KMS-11 (cell line): Measurements from ENCODE around the gene AGAP1.

Source experiments
- H2AFZ ChIP-seq: fragments of 200-600 bp; sonication (generic); 2 replicates; pipeline ENCODE4 v1.6.1; 2016; ENCODE audit warnings: antibody characterized with exemption, mixed run types, low read depth
- H3K27ac ChIP-seq: fragments of 200-600 bp; sonication (generic); 2 replicates; pipeline ENCODE4 v1.6.1; 2016; ENCODE audit warnings: mild to moderate bottlenecking, mixed run types
- H3K27me3 ChIP-seq: fragments of 200-600 bp; sonication (generic); 2 replicates; pipeline ENCODE4 v1.6.1; 2017; ENCODE audit warnings: mild to moderate bottlenecking, low read depth, mixed run types, moderate library complexity; ENCODE audit not compliant: insufficient read depth
- H3K36me3 ChIP-seq: fragments of 200-600 bp; sonication (generic); 2 replicates; pipeline ENCODE4 v1.6.1; 2017; ENCODE audit warnings: mild to moderate bottlenecking, mixed run types; ENCODE audit not compliant: insufficient read depth
- H3K4me1 ChIP-seq: fragments of 200-600 bp; sonication (generic); 2 replicates; pipeline ENCODE4 v1.6.1; 2016; ENCODE audit warnings: mild to moderate bottlenecking, low read depth, mixed run types; ENCODE audit not compliant: poor library complexity, severe bottlenecking
- H3K4me2 ChIP-seq: fragments of 200-600 bp; sonication (generic); 2 replicates; pipeline ENCODE4 v1.7.0; 2016; ENCODE audit warnings: mild to moderate bottlenecking, mixed run types
- H3K4me3 ChIP-seq: fragments of 200-600 bp; sonication (generic); IDR thresholded peaks from 2 replicates; pipeline ENCODE4 v1.6.1; 2017; ENCODE audit warnings: low read depth, low read length, mixed read lengths; ENCODE audit not compliant: insufficient read depth
- H3K79me2 ChIP-seq: fragments of 200-600 bp; sonication (generic); 2 replicates; pipeline ENCODE4 v1.6.1; 2016; ENCODE audit warnings: low read depth, mixed run types; ENCODE audit not compliant: insufficient read depth
- H3K9ac ChIP-seq: fragments of 200-600 bp; sonication (generic); 2 replicates; pipeline ENCODE4 v1.6.1; 2016; ENCODE audit warnings: mild to moderate bottlenecking, mixed run types
- H4K20me1 ChIP-seq: fragments of 200-600 bp; sonication (generic); 2 replicates; pipeline ENCODE4 v1.6.1; 2016; ENCODE audit warnings: mild to moderate bottlenecking, mixed run types; ENCODE audit not compliant: insufficient read depth
- TF ChIP-seq, protein P1 (sequence below): fragments of 200-600 bp; sonication (generic); conservative IDR thresholded peaks from 2 replicates; pipeline ENCODE4 v1.6.1; 2017; ENCODE audit warnings: low read depth, mild to moderate bottlenecking, antibody characterized with exemption, low read length, moderate library complexity, mixed read lengths

Gene AGAP1

DNA sequence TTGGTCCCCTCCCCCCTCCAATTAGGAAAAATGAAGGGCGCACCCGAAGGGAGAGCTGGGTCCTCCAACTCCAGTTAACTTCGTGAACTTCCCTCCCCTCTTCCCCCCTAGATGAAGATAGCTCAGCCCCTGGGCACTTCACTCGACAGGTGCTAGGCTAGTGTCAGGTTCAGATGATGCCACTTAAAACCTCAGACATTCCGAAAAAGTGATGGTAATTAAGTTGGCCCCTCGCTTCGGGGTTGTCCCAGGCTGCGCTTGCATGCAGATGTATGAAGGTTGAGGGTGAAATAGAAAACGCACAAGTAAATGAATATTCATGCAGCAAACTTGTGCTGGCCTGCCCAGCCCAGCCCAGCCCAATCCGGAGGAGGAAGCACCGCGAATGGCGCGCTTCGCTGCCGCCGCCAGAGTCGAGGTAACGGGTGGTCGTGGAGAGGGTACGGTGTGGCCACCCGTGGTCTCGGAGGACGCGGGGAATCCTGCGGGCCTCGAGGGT is 677.4 kb downstream of the AGAP1 start:
- Histone ChIP-seq H3K27me3 (no peaks in the 10 kb centered on the region), H3K79me2 (no peaks in the 10 kb centered on the region), H3K4me2 (no peak overlapping the region), H3K4me1 (no peaks in the 10 kb centered on the region), H3K36me3 (no peaks in the 10 kb centered on the region), H3K4me3 (no peak overlapping the region), H3K27ac (no peak overlapping the region), H4K20me1 (no peaks in the 10 kb centered on the region), H2AFZ (no peak overlapping the region), H3K9ac (no peak overlapping the region)
- TF ChIP-seq, protein P1, sequence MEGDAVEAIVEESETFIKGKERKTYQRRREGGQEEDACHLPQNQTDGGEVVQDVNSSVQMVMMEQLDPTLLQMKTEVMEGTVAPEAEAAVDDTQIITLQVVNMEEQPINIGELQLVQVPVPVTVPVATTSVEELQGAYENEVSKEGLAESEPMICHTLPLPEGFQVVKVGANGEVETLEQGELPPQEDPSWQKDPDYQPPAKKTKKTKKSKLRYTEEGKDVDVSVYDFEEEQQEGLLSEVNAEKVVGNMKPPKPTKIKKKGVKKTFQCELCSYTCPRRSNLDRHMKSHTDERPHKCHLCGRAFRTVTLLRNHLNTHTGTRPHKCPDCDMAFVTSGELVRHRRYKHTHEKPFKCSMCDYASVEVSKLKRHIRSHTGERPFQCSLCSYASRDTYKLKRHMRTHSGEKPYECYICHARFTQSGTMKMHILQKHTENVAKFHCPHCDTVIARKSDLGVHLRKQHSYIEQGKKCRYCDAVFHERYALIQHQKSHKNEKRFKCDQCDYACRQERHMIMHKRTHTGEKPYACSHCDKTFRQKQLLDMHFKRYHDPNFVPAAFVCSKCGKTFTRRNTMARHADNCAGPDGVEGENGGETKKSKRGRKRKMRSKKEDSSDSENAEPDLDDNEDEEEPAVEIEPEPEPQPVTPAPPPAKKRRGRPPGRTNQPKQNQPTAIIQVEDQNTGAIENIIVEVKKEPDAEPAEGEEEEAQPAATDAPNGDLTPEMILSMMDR = no peak

DNA sequence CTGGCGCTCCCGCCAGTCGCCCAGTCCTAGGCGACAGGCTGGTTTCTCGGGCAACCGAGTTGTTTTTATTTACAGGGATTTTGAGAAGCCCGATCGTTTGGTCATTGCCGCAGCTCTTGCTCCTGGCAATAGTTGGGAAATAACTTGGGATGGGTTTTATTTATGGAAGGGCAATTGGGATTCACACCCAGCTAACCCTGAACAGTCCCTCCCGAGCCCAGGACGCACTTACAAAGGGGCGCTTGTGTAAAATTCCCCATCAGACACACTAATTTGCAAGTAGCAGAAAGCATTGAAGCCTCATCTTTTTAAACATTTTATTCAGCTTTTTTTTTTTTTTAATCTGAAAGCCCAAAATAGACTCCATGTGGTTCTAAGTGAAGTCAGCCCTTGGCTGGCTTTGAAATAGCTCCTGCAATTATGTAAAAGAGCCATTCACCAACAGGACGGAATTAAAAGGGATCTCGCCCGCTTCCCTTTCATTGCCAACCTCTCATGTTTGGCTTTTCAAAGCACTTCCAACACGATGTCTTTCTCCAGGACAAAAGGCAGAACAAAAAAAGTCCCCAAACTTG is 677.9 kb downstream of the AGAP1 start:
- H3K36me3 ChIP-seq = no peaks in the 10 kb centered on the region
- no peak overlapping the region for H3K4me3 ChIP-seq
- no peak overlapping the region for H3K27ac ChIP-seq
- no peaks in the 10 kb centered on the region for H3K79me2 ChIP-seq
- TF ChIP-seq, protein P1 = no peak
- no peak overlapping the region for H2AFZ ChIP-seq
- H3K9ac ChIP-seq = no peak overlapping the region
- no peaks in the 10 kb centered on the region for H3K27me3 ChIP-seq
- H4K20me1 ChIP-seq = no peaks in the 10 kb centered on the region
- H3K4me2 ChIP-seq = no peak overlapping the region
- H3K4me1 ChIP-seq = no peaks in the 10 kb centered on the region

DNA sequence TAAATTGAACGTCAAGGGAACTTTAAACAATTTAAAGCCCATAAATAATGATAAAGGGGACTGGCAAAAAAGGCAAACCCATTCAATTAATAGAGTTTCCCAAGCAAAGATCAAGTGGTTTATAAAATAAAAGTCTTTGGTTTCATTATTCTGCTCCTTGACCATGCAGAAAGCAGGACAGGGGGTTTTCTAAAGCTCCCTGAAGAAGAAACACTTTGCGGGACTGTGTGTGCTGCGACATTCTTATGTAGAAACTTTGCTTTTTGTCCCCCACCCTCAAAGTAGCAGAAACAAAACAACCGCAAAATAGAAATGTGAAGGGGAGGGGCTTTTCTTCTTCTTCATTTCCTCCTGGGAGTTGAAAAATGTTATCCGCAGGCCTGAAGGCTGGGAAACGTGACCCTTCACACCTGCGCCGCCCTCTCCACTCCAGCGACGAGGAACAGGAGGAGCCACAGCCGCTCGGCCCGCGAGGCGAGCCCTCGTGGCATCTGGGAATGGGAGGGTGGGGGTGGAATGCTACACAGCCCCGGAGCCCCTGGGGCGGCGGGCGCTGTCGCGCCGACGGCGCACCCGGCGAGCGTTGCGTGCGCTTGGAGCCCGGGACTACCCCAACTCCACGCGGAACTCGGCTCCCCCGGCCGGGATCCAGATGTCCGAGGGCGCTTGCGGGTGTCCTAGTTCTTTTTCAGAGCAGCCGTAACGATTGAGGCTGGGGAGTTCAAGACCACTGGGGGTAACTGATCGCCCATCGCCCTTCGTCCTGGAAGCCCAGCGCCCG is 678.6 kb downstream of the AGAP1 start:
- no peaks in the 10 kb centered on the region for H4K20me1 ChIP-seq
- no peaks in the 10 kb centered on the region for H3K79me2 ChIP-seq
- H3K27ac ChIP-seq = no peak overlapping the region
- no peaks in the 10 kb centered on the region for H3K4me1 ChIP-seq
- TF ChIP-seq, protein P1 = no peak
- H3K27me3 ChIP-seq = no peaks in the 10 kb centered on the region
- H3K4me2 ChIP-seq = no peak overlapping the region
- H3K4me3 ChIP-seq = no peak overlapping the region
- H2AFZ ChIP-seq = no peak overlapping the region
- no peaks in the 10 kb centered on the region for H3K36me3 ChIP-seq
- no peak overlapping the region for H3K9ac ChIP-seq

DNA sequence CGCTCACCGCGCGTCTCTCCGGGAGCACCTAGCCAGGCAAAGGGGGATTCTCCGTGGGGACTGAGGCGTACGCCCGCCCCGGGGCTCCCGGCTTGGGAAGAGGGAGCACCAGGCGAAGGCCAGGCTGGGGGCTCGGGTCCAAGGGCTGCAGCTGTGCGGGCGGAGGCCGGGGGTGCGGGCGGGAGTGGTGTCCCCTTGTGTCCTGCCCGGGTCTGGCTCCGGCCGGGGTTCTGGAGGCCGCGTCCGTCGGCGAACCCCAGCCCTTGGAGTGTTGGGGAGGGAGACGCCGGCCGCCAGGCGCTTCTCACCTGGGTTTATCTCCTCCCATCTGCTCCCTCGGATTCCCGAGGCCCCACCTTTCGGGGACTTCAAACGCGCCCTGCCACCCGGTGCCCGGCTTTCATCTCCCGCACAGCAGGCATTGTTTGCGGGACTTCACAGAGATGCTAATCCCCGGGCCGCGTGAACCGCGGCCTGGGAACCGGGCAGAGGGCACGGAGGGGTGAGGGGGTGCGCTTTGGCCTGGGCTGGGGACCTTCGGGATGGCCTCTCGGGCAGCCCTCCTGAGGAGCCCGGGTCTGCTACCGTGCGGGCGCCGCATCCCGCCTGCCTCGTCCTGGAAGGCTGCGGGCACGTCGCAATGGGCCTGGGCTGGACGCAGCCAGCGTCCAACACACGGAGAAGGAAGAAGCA is 679.3 kb downstream of the AGAP1 start:
- Histone ChIP-seq H3K9ac (no peak overlapping the region), H4K20me1 (no peaks in the 10 kb centered on the region), H3K27ac (no peak overlapping the region), H3K27me3 (no peaks in the 10 kb centered on the region), H3K4me2 (no peak overlapping the region), H3K4me1 (no peaks in the 10 kb centered on the region), H2AFZ (no peak overlapping the region), H3K4me3 (no peak overlapping the region), H3K36me3 (no peaks in the 10 kb centered on the region), H3K79me2 (no peaks in the 10 kb centered on the region)
- TF ChIP-seq, protein P1 = no peak
